SH-SY5Y (cell line): ENCODE results near the gene KL.

Experiments used
- GATA2 ChIP-seq: IDR thresholded peaks from 2 replicates; pipeline ENCODE4 v1.6.1; 2011; ENCODE audit warnings: mild to moderate bottlenecking, low read depth, low read length
- GATA3 ChIP-seq: IDR thresholded peaks from 2 replicates; pipeline ENCODE4 v1.6.1; 2011; ENCODE audit warnings: low read depth, mild to moderate bottlenecking, low read length, moderate library complexity

The KL gene

DNA sequence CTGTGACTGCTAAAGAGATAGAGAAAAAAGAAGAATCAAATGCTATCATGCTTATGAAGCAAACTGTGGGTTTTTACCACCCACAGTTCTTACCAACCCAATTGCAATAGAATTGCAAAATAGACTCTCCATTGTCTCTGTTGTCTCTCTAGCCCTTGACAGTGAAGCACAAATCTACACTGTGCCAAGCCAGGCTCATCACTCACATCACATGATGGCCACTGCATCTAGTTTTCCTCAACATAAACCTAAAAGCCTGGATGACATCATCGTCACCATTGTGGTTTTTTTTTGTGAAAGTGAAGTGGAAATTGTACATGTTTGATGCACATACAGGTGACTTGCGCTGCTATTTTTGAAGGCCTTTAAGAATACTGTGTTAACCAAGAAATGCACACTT lies 56.1 kb downstream of the KL start:
- no peak for TF ChIP-seq GATA2
- TF ChIP-seq GATA3 = no peak

DNA sequence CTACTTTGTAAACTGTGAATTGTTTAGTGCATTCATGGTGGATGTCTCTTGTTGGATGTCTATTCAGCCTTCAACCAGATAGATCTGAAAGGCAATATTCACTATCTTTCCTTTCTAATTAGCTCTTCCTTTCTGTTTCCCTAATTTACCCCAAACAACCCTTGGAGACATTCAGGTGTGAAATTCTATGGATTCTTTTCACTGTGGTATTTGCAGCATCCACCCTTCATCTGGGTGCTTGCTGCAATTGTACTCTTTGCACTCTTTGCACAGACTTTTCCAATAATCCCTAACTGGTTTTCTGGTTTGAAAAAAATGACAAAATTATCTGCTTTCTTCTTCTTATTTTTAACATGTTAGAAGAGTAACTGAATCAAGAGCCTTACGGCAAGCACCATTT lies 56.5 kb downstream of the KL start:
- no peak for TF ChIP-seq GATA2
- no peak for TF ChIP-seq GATA3

DNA sequence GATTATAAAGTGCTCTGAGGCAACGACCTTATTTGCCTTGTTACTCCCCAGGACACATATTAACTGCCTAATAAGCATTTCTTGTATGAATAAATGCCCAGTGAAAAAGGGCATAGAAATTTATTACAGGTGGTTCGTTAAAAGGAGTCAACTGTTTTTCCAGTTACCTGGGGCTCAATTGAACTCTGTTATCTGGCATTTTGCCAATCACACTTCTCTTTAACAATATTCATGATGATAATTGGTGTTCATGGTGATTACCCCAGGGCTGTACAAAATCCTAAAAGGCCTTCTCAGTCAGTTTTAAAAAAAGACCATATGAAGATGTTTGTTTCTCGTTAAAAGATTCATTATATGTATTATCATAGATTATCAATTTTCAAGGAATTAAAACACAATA lies 57.1 kb downstream of the KL start:
- TF ChIP-seq GATA3 (no peak), GATA2 (no peak)

DNA sequence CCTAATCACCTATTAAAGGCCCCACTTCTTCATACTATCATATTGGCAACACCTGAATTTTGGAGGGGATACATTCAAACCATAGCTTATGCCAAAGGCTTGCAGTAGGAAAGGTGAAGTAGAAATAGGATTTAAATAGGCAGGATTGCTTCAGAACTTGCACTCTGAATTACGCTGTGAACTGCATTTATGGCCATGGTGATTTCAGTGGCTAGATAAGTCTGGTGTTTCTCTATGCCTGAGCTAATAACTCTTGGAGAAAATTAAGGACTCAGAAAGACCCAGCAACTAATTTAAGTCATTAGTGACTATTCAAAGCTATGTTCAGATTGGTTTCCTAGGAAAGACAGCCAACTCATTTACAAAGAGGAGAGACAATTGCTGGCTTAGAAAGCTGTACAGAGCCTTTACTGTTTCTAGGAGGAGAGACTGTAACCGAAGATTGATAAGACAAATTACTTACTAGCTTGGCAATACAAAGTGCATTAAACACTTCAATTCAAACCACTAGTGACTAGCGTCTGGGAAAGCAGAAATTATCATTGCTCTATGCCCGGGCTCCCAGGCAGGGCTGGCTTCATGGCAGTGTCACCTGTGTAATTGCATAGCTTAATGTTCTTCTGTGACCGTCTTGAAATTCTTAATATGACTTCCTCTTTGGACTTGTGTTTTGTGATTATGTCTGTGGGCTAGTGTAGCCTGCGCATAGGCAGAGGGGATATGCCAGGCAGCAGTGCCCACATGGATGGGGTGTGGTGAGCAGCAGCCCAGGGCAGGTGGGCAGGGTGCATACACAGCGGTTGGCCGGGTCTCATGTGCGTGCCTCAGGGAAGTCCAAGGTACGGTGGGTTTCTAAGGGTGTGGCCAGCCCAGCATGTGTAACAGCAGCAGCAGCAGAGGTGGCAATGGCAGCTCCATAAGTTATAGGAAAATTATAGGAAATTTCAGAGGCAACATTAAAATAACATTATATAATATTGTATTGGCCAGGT lies 60.1 kb downstream of the KL start:
- no peak for TF ChIP-seq GATA3
- no peak for TF ChIP-seq GATA2

DNA sequence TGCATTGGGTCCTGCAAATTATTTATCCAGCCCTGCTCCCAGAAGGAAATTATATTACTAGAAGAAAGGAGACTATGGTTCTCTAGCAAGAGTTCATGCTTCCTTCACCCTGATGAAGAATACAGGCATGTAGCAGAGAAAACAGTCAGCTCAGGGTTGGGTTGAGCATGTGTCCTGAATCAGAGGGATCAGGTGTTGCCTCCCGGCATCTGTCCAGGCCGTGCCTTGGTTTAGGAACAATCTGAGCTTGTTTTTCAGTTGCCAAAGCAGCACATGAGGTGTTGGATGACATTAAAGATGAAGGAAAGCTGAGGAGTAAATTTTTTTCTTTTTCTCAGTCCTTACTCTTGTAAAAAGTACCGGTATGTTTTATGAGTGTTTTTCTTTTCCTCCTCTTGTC lies 62.0 kb downstream of the KL start:
- TF ChIP-seq GATA2 = no peak
- no peak for TF ChIP-seq GATA3

DNA sequence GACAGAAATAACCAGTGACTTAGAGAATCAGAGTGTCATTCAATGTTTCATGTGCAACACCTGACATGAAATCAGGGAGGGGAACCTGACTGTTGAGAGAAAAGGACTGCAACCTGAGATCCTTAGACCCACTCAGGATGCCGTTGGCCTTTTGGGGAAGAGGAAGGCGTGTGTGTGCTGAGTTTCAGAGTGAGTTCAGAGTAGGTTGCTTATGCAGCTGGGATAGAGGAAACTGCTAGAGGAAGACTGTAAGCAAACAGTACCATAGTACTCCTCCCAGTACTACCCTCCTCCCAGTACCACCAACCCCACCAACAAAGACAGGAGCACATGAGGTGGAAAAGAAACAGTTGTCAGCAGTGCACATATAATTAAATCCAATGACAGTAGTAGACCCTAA lies 63.7 kb downstream of the KL start:
- TF ChIP-seq GATA2 = no peak
- TF ChIP-seq GATA3 = no peak

DNA sequence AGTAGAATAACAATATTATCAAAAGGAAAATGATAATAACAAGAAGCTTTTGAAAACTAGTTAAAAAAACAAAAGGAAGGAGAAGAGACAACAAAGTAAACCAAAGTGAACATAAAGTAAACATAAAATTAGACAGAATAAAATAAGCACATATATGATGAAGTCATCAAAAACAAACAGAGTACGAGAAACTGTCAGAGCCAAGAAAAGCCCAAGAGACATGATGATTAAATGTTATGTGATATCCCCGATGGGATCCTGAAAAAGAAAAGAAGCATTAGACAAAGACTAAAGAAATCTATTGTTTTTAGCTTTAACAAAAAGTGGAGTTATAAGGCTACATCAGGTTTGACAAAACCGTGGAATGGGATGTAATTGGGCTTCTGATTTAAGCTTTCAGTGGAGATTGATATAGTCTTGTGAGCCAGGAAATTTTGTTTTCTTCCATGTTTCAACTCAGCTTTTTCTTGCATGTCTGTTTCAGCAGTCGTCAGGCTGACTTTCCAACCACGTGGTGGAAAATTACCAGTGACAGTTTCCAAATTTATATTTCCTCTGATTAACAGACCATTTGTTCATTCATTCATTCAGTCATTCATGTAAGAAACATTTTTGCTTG lies 64.9 kb downstream of the KL start:
- TF ChIP-seq GATA3 (no peak), GATA2 (no peak)

DNA sequence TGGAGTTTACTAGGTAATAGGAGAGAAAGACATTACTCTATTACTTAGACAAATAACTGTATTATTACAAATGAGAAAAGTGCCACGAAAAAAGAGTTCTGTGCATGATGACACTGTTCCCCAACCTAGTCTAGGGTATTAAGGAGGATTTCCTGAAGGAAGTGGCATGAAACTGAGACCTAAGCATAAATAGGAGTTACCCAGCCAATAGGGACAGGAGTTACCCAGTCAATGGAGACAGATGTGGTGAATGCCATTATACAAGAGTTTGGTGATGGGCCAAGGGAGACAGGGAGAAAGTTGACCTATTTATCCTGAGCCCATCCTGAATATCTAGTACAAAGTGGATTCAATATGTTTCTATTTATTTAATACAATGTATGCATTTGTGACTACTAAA lies 65.4 kb downstream of the KL start:
- TF ChIP-seq GATA2 = no peak
- TF ChIP-seq GATA3 = no peak

DNA sequence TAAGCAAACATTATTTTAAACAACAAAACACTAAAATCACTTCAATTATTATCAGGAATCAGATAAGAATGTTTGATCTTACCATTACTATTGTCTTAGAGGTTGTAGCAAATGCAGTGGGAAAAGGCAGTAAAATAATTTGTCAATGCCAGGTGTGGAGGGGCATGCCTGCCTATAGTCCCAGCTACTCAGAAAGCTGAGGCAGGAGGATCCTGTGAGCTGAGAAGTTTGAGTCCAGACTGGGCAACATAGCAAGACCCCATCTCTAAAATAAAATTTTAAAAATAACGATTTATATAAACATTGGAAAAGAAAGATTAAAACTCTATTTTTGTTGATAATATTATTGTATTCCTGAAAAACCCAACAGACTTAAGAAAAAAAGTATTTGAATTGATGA lies 66.8 kb downstream of the KL start:
- TF ChIP-seq GATA3 = no peak
- TF ChIP-seq GATA2 = no peak

DNA sequence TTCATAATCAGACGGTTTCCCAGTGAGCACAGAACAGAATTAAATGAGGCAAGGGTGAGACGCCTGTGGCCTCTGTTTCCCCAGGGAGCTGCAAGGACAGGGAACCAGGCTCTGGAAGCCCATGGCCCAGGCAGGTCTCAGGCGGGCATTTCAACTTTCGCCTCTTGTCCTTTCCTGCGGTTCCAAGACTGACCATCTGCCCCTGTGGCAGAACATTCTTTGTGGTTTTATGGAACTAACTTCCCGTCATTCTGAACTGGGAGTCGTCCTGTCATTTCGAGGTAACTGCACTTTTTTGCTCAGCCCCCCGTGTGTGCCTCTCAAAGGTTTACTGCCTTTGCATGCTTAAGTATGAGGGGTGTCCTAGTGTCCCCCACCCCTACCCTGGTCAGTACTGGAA lies 70.9 kb downstream of the KL start:
- TF ChIP-seq GATA3 = no peak
- TF ChIP-seq GATA2 = no peak

DNA sequence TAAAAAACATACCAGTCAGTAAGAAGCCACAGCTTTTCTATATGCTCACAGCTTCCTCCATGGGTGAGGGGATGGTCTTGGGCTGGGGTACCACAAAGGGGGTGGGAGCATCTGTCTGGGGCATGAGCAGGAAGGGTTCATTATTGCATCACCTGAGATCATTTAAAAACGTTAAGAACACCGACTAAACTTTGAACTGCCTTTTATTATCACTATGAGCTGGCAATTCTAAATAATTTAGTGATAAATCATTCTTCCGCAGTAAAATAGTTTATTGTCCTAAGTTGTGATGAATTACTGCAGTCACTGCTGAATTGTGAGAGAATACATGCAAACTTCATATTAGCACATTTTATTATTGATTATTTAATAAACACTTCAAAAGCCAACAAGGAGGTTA lies 71.6 kb downstream of the KL start:
- TF ChIP-seq GATA3 (no peak), GATA2 (no peak)

DNA sequence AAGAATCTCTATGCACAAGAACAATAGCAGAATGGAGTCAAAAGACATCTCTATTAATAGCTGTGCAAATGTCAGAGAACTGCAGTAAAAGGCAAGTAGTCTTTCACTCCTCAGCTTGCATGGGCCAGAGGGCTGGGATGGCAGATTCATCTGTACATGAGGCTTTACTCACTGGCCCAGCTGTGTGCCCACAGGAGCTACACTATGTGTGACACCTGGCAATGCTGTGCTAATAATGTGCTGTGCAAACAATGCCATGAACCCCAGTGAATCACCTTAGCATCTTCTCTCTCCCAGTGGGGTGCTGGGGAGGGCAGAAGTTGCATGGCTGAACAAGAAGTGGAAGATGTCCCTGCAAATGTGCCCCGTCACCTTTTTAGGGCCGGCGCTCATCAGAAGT lies 73.1 kb downstream of the KL start:
- TF ChIP-seq GATA3 (no peak), GATA2 (no peak)

DNA sequence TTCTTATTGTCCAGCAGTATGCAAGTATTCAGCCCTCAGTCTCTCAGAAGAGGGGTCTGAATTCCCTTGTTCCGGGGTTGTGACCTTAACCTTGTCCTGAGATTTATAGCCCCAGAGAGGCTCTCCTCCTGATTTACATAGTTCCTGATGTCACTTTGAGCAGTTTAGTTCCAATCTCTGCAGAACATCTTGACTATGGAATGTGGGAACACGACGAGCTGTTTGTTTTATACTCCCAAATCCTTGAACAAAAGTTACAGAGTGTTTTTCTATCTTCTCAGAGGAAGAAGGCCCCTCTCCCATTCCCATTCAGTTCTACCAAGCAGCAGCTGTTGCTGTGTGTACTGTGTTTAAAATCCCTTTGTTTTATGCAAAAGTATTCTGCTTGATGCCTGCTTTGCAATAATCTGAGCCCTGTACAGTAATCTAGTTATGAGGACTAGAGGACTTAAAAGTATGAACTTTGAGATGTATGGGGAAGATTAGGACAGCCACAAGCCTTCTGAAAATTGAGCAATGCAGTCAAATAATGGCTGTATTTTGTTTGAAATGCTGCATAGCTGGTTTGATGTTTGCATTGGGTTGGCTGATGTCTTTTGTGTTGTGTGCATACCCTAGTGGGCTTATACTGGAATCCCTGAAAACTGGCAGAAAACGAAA lies 74.7 kb downstream of the KL start:
- TF ChIP-seq GATA3 (no peak), GATA2 (no peak)

DNA sequence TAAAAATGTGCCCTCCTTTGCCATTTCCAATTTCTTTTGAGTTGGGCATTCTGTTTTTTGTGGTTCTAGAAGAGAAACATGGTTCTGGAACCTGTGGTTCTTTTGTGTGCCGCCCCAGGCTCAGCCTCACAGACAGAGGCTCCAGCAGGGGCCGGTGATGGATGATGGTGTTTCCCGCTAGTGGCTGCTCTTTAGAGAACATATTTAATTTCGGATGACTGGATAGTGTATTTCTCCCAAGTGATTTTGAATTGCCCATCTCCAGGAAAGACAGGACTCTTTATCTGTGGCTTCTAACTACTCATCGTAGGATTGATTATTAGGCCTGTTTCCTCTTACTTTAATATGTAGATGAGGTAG lies 75.2 kb downstream of the KL start:
- no peak for TF ChIP-seq GATA2
- no peak for TF ChIP-seq GATA3
